DMS 273 (cell line): Measurements from ENCODE around the gene DDX4.
"Not testable (repeated sequence)": the region's sequence is repeated elsewhere in the genome, so short reads cannot be mapped to it uniquely, and the experiment has no call there.

ENCODE experiments used
- DNase-seq: peaks from one replicate; lab custom pipeline; 2025; ENCODE audit not compliant: unreplicated experiment; lab: John Stamatoyannopoulos, UW

Gene DDX4

DNA sequence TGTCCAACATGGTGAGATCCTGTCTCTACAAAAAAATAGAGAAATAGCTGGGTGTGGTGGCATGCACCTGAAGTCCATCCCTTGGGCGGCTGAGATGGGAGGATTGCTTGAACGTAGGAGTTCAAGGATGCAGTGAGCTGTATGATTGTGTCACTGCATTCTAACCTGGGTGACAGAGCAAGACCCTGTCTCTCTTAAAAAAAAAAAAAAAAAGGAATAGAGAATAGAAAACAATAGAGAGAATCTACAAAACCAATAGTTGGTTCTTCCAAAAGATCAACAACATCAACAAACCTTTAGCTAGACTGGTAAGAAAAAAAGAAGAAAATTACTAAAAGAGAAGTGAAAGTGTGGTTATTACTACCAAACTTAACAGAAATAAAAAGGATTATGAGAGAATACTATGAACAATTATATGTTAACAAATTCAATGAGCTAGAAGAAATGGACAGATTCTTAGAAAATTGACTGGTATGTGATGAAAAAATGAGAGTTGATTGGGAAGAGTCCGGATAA lies 17.6 kb upstream of the DDX4 start:
- no peak for DNase-seq

- no peak for DNase-seq
Observed at GRCh38 chr5:55724281-55724680, 13.6 kb upstream of the DDX4 start.

- no peak for DNase-seq
Observed at GRCh38 chr5:55731848-55732247, 6.0 kb upstream of the DDX4 start.

DNA sequence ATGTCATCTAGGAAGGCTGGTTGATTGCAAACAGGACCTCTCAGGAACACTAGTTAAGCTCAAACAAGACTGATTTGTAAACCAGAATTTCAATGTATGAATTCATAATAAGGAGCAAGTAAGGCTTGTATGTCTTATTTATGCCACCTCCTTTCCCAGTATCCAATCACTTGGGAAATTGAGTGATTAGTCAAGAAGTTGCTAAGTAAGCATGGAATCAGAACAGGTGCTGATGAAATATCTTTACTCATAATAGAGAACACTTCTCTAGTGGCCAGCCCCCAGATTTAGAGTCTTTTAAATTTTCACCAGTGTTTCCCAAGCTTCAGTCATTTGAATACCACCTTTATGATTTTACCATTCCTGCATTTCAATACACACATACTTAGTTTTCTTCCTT lies 5.3 kb upstream of the DDX4 start:
- DNase-seq, result no peak

DNA sequence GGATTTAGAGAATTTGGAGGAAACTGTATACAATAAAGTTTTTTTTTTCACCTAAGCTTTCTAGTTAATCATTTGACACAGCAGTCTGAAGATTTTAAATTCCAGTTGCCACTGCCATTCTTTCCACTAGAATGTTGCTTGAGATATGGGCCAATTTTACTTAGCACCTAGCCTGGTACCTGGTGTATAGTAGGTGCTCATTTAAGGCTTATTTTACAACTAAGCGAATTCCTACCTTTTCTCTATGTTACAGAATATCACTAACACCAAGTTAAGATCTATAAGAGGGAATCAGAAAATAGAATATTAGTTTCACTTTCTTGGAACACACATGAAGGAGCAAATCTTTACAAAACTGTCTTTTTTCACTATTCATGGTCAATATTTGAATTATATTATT lies 3.2 kb upstream of the DDX4 start:
- no peak for DNase-seq

GRCh38 chr5:55742778-55743177 lies 4.9 kb downstream of the DDX4 start:
- DNase-seq, result no peak

GRCh38 chr5:55747778-55748318 lies 10.0 kb downstream of the DDX4 start:
- DNase-seq, result no peak

DNA sequence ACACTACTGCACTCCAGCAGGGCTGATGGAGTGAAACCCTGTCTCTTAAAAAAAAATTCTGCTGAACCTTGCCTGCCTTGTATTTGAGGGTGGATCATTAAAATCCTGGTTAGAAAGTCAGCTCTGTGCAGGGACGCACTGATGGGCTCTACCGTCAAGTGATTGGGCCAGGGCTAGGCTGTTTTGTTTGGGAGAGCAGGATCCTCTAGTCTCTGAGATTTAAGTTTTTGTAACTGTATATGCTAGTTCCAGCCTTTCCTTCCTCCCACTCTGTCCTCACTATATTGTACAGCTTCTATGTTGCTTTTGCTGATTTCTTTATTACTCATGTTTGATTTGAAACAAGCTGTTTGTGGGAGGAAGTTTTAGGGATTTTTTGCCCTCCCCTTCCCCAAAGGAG lies 11.5 kb downstream of the DDX4 start:
- no peak for DNase-seq

DNA sequence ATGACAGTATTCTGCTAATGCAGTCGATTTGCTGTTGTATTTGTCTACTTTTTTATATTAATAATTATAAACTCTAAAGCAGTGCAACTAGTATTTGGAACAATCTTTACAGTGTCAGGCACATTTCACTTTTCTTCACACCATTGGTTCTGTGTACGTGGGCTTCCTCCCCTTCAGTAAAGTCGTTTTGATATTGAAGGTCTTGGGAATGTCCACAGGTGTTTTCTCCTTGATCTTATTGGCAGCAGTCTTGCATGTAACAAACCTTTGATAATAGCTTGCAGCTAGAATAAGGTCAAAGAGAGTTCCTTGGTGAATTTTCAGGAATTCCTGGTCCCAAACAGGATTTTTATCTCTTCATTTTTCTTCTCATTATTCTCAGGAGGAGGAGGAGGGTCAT lies 12.2 kb downstream of the DDX4 start:
- DNase-seq, result no peak

GRCh38 chr5:55750499-55750898 lies 12.6 kb downstream of the DDX4 start:
- DNase-seq, result no peak

- DNase-seq, result no peak
Observed at GRCh38 chr5:55758231-55758630, 20.4 kb downstream of the DDX4 start.

GRCh38 chr5:55758714-55759113 lies 20.9 kb downstream of the DDX4 start:
- no peak for DNase-seq

DNA sequence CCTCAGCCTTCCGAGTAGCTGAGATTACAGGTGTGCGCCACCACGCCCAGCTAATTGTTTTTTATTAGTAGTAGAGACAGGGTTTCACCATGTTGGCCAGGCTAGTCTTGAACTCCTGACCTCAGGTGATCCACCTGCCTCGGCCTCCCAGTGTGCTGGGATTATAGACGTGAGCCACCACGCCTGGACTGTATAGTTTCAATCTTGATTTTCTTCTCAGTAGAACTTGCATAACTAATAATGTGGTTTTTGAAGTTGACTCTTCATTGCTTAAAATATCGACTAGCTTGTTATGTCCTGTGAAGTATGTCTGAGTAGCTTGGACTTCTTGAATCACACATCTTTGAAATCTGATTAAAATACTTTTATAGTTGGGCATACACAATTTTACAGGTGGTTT lies 23.9 kb downstream of the DDX4 start:
- not testable (repeated sequence) for DNase-seq

GRCh38 chr5:55763746-55764420 lies 26.0 kb downstream of the DDX4 start:
- DNase-seq, result no peak

DNA sequence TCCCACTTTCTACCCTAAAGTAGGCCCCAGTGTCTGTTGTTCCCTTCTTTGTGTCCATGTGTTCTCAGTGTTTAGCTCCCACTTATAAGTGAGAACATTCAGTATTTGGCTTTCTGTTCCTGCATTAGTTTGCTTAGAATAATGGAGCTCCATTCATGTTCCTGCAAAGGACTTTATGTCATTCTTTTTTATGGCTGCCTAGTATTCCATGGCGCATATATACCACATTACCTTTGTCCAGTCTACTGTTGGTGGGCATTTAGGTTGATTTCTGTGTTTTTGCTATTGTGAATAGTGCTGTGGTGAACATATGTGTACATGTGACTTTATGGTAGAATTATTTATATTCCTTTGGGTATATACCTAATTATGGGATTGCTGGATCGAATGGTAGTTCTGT lies 30.4 kb downstream of the DDX4 start:
- DNase-seq, result no peak

DNA sequence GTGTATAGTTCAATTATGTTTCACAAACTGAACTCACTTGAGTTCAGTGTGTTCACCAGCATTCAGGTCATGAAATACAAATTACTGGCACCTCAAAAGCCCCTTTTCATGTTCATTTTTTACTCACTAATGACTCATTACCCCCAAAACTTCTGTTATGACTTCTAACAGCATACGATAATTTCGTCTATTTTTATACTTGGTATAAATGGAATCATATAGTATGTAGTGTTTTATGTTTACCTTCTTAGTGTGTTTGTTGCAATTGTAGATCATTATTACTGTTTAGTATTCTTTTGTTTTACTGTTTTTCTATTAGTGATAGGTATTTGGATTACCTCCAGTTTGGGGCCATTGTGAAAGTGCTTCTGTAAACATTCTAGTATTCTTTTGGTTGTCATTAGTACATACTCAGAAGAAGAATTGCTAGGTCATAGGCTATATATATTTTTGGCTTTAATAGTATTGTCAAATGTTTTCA lies 33.4 kb downstream of the DDX4 start:
- DNase-seq, result no peak

GRCh38 chr5:55773057-55773456 lies 35.2 kb downstream of the DDX4 start:
- no peak for DNase-seq

DNA sequence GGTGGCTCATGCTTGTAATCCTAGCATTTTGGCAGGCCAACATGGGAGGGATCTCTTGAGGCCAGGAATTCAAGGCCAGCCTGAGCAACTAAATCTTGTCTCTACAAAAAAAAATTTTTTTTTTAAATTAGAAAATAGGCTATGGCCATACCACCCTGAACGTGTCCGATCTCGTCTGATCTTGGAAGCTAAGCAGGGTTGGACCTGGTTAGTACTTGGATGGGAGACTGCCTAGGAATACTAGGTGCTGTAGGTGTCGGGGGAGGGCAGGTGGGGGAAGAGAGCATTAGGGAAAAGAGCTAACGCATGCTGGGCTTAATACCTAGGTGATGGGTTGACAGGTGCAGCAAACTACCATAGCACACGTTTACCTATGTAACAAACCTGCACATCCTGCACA lies 39.5 kb downstream of the DDX4 start:
- no peak for DNase-seq

DNA sequence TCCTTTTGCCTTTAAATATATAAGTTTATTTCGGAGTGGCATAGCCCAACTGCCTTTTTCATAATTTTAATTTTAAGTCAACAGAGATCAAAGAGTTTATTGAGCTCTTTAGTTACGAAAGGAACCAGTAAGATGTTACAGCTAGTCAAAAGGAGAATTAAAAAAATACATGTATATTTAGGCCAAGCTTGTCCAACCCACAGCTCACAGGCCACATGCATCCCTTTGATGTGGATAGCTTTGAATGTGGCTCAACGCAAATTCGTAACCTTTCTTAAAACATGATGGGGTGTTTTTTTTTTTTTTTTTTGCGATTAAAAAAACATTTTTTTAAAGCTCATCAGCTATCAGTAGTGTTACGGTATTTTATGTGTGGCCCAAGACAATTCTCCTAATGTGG lies 63.1 kb downstream of the DDX4 start:
- no peak for DNase-seq

DNA sequence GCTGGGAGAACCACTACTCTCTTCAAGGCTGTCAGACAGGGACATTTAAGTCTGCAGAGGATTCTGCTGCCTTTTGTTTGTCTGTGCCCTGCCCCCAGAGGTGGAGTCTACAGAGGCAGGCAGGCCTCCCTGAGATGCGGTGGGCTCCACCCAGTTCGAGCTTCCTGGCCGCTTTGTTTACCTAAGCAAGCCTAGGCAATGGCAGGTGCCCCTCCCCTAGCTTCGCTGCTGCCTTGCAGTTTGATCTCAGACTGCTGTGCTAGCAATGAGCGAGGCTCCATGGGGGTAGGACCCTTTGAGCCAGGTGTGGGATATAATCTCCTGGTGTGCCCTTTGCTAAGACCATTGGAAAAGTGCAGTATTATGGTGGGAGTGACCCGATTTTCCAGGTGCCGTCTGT lies 71.0 kb downstream of the DDX4 start:
- not testable (repeated sequence) for DNase-seq

DNA sequence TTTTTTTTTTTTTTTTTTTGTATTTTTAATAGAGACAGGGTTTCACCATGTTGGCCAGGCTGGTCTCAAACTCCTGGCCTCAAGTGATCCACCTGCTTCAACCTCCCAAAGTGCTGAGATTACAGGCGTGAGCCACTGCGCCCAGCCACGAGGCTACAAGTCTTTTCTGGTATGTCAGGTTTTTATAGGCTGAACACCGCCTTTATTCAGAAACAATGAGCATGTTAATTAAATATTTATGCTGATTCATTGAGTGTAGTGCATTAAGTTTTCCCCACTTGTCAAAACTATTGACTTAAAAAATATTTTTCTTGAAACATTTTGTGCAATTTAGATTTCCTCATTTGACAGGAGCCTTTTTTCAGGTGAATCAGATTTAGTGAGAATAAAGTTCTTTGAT lies 78.1 kb downstream of the DDX4 start:
- not testable (repeated sequence) for DNase-seq

GRCh38 chr5:55816342-55816741 lies 78.5 kb downstream of the DDX4 start:
- peak; percentile 9 for DNase-seq

DNA sequence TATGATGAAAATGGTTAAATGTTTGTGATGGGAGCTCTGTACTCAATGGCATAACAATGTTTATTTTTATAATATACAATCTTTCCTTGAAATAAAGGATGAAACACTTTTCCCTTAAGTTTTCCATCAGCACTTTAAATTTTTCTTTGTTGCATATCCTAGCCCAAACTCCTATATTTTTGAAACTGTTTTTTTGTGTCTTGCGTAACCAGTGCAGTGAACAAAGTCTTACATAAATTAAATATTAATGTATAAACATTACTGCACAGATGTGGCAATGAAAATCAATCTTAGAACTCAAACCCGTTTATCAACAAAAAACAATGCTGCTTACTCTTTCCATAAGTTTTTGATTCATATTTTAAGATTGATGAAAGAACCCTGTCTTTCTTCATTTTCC lies 79.2 kb downstream of the DDX4 start:
- DNase-seq, result no peak
